ENCODE data around the gene CD300E.
"Not testable (repeated sequence)": the region's sequence is repeated elsewhere in the genome, so short reads cannot be mapped to it uniquely, and the experiment has no call there.

The CD300E gene, protein sequence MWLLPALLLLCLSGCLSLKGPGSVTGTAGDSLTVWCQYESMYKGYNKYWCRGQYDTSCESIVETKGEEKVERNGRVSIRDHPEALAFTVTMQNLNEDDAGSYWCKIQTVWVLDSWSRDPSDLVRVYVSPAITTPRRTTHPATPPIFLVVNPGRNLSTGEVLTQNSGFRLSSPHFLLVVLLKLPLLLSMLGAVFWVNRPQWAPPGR

DNA sequence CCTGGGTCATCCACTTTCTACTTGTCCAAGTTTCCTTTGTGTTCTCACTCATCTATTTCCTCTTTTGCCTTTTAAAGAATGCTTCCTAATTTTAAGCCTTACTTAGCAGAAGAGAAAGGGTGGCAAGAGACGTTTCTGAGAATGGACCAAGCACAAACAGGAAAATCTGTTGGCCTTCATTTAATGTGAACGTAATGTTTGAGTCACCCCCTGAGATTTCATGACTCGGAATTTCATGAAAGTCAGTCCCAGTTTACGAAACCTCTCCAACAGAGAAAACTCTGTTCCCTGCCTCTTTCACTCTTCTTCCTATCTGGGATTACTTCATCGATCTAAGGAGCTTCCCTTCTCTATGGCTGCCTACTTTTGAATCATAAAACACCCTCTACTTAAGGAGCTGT is at the start of gene CD300E:
CD300E (minus strand) TSS at position 46 of the 401 bp plus-strand sequence. CDS start 117 bp downstream, outside the sequence.
- no peak for DNase-seq

GRCh38 chr17:74671031-74671771 is 47.7 kb upstream of the CD300E start:
- no peak for DNase-seq

DNA sequence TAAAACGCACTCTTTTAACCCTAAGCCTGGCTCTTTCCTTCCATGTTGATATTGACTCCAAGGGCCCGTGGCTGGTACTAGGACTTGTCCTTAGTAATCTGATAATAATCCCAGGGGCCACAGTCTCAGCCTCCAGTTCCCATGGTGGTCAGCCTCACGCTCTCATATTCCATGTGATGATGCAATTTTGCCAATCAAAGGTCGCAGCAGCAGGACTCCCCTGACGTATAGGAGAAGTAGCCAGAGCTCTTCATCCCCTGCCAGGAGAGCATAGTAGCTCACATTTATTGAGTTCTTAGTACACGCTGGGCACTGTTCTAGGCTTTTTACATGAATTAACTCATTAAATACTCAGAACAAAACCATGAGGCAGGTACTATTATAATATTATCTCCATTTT is 46.8 kb upstream of the CD300E start:
- DNase-seq = no peak

DNA sequence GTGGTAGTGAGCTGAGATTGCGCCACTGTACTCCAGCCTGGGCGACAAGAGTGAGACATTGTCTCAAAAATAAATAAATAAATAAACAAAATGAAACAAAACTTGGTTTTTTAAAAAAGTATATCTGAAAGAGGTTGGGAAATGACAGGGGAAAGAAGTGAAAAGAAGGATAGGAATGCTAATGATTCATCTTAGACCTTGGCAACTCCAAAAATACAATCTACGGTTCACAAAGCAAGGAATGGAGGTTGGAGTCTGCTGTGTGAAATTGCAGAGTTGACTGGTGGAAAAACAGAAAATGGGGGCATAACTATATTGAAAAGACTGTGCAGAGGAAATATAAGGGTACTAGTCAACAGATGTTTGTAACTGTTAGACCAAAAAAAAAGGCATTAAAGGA is 40.0 kb upstream of the CD300E start:
- no peak for DNase-seq

- no peak for DNase-seq
Measured at GRCh38 chr17:74659889-74660288, 36.4 kb upstream of the CD300E start.

- no peak for DNase-seq
Measured at GRCh38 chr17:74658620-74659019, 35.1 kb upstream of the CD300E start.

GRCh38 chr17:74654742-74655141 is 31.2 kb upstream of the CD300E start:
- DNase-seq = no peak

DNA sequence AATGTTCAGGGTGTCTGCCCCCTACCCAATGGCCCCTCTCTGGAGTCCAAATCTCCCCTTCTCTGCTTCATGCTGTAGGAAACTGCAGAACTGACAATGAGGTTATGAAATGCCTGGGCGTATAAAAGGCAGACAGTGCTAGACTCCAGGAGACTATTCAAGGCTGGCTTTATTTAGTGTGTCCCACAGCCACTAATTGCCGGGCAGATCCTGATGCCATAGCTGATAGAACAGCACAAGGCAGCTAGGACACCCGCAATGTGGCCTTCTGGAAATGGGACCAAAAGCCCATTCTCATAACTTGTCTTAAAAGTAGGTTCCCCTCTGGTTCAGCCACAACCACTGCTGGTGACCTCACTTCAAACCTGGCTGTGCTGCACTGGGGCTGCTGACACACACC is 28.5 kb upstream of the CD300E start:
- no peak for DNase-seq

DNA sequence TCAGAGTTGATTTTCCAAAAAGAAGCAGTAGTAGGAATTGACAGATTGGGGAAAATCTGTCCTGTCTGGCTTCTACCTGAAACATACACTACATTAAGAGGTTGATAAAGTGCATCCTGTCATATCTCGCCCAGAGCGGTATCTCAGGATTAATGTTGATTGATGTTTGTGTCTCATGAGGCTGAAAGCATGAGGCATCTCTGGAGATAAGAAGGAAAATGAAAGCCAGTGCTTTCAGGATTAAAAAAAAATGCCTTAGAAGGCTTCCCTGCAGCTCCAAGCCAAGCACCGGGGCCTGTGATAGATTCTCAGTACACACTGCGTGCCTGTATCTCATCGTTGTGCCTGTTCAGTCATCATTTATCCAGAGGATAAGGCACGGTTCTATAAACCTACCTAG is 26.4 kb upstream of the CD300E start:
- DNase-seq = no peak

DNA sequence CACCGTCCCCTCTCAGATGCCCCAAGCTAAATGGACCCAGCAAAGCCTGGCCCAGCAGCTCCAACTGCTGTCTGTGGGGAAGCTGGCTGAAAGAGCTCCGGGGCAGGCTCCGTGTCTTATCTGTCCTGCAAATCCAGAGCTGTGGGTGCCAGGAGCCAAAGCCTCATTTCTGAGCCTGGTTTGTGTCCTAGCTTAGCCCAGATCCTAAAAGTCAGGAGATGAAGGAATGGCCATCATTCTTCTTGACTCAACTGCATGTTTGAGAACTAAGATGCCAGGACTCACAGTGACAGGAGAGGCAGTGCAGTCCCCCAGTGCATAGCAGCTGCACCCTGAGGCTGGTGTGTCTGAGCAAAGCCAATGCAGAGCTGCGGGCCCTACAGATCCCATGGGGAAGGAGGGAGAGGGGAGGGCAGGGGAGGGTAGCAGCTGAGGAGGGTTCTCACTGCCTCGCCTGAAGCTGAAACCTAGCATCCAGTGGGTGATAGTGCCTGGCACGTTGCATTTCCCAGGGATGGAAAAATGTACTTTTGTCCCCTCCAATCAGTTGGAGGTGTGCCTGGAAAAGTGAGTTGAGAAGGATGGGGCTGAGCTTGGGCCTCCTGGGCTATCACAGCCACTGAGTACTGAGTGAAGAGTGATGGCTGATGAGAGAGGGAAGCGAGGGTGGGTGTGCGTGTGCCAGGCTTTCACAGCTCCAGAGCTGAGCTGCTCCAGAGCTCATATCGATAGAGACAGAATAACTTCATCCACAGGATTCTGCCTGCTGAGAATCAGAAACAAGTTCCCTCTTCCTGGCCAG is 24.5 kb upstream of the CD300E start:
- DNase-seq = no peak

- DNase-seq = no peak
Measured at GRCh38 chr17:74646231-74646630, 22.7 kb upstream of the CD300E start.

- no peak for DNase-seq
Measured at GRCh38 chr17:74645010-74645409, 21.5 kb upstream of the CD300E start.

DNA sequence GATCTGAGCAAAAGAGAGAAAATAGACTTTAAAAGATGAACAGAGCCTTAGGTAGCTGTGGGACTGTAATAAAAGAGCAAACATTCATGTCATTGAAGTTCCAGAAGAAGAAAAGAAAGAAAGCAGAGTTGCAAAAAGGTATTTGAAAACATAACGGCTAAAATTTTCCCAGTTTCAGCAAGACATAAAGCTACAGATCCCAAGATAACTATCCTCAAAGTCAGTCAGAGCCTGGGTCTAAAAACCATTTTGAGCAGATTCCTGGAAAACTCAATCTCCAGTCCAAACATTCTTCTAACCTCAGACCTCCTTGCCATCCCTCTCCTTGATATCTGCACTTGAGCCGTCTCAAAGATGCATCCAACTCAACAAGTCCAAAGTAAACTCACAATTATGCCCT is 20.9 kb upstream of the CD300E start:
- DNase-seq = no peak

DNA sequence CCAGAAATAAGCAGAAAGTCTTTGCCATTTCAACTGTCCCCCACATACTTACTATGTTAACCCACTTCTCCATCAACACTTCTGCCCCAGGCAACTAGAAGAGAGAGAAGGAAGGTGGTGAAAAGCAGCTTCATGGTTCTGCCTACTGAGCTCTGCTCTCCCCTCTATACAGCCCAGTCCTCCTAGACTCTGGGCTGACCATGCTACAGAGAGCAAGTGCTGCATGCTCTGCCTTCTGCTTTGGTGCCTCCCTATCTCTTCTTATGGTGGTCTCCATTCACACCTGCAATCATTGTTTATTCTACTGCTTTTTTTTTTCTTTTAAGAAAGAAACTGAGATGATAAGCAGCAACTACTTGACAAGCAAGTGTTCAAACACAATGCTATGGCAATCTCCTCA is 20.3 kb upstream of the CD300E start:
- no peak for DNase-seq

- DNase-seq = no peak
Measured at GRCh38 chr17:74642995-74643394, 19.5 kb upstream of the CD300E start.

GRCh38 chr17:74642556-74642955 is 19.0 kb upstream of the CD300E start:
- DNase-seq = no peak

DNA sequence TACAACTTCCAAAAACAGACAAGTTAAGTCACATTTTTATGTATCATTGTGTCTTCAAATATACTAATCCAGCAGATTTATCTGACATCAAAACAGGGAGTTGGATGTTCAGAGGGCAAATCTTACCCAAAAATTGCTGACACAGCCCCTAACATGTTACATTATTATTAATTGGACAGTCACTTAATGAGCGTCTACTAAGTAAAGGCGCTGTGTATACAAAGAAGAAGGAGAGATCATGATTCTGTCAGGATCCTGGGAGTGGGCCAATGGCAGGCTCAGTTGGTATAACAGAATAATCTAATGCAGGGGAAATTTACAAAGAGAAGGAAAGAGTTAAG is 18.4 kb upstream of the CD300E start:
- no peak for DNase-seq

GRCh38 chr17:74641224-74641957 is 17.9 kb upstream of the CD300E start:
- DNase-seq = no peak

DNA sequence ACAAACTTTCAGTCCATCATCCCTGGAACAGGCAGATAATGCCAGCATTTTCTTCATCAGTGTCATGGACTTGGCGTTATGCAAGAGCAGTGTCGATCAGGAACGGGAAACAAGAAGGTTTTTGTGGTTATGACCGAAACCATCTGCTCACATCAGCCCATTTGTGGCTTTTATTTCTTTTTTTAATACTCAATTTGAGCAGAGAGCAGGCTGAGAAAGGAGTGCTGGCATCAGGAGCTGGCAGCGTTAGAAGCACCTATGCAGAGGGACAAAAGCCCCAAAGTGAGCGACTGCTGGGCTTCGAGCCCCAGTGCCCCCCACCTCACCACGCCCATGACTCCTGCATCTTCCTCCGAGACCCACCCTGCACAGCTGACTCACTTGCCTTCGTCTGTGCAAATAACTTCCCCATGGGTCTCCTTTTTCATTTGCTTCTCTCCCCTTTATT is 16.2 kb upstream of the CD300E start:
- no peak for DNase-seq

DNA sequence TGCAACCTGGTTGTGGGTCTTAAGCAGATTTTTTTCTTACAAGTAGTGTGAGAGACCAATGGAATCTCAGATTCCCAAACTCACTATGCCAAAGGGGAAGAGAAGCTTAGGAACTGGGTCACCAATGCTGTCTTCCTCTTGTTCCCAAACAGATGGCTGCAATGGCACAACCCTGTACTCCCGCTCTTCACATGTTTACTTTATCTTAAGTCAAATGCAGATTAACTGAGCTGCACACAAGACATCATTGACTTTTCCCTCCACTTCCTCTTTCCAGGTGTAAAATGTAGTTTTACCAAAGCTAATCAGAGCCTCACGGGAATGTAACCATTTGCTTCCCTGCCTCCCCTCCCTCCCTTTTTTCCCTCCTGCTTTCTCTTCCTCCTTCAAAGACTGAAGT is 14.4 kb upstream of the CD300E start:
- no peak for DNase-seq

- DNase-seq = no peak
Measured at GRCh38 chr17:74637265-74637664, 13.7 kb upstream of the CD300E start.

GRCh38 chr17:74636541-74637085 is 13.1 kb upstream of the CD300E start:
- DNase-seq = not testable (repeated sequence)

DNA sequence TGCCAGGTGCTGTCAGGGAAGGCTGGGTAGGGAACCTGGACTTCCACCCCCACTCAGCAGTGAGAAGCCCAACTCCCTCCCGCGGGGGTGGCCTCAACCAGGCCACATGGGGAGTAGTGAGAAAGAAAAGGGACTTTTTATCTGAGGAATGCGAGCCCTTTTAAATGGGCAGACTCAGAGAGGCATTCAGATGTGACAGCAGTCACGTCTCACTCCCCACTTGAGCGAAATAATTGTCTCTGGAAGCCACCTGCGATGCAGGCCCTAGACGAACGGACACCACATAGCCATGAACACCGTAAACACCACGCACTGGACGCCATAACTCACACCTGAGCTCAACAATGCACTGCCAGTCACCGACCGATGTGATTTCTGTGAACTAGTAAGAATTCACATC is 11.9 kb upstream of the CD300E start:
- DNase-seq = no peak

Data from cortex of kidney (tissue), 1 donor.